Measurements from ENCODE around the gene RAPGEF6.

DNA sequence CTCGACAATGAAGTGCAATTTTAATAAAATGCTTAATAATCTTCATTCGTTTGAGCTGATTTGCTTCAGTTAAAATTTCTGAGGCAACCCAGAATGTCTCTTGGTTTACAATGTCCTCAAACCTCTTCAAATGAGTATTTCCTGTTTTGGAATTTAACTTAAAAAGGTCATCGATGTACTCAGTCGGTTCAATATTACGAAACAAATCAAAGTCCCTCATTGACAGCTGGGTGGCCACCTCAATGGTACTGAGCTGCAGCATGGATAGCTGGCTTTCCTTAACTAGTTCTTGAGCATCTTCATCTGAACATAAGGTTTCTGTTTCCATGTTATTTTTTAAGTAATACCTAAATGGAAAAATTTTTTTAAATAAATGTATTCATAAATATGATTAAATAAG is 173.3 kb downstream of the RAPGEF6 start:
- TF ChIP-seq, protein P1, sequence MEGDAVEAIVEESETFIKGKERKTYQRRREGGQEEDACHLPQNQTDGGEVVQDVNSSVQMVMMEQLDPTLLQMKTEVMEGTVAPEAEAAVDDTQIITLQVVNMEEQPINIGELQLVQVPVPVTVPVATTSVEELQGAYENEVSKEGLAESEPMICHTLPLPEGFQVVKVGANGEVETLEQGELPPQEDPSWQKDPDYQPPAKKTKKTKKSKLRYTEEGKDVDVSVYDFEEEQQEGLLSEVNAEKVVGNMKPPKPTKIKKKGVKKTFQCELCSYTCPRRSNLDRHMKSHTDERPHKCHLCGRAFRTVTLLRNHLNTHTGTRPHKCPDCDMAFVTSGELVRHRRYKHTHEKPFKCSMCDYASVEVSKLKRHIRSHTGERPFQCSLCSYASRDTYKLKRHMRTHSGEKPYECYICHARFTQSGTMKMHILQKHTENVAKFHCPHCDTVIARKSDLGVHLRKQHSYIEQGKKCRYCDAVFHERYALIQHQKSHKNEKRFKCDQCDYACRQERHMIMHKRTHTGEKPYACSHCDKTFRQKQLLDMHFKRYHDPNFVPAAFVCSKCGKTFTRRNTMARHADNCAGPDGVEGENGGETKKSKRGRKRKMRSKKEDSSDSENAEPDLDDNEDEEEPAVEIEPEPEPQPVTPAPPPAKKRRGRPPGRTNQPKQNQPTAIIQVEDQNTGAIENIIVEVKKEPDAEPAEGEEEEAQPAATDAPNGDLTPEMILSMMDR (conservative IDR thresholded peaks at IDR 0.05; ENCODE audit: low read depth, low read length): no peak
- TF ChIP-seq POLR2A (IDR thresholded peaks at IDR 0.05; ENCODE audit: low read depth, low read length) (no peak), MXI1 (IDR thresholded peaks at IDR 0.05; ENCODE audit: borderline replicate concordance, low read depth, low read length) (no peak), CEBPB (IDR thresholded peaks at IDR 0.05; ENCODE audit: low read depth, low read length) (peak; percentile 45; the same call in 1 of the 2 replicates), BHLHE40 (IDR thresholded peaks at IDR 0.05; ENCODE audit: low read depth, low read length) (no peak), RCOR1 (IDR thresholded peaks at IDR 0.05; ENCODE audit: insufficient replicate concordance, low read length) (no peak), RFX5 (IDR thresholded peaks at IDR 0.05; ENCODE audit: low read depth, low read length) (no peak), NFE2L2 (IDR thresholded peaks at IDR 0.05; ENCODE audit: low read depth, low read length) (no peak)
- TF ChIP-seq, protein P2, sequence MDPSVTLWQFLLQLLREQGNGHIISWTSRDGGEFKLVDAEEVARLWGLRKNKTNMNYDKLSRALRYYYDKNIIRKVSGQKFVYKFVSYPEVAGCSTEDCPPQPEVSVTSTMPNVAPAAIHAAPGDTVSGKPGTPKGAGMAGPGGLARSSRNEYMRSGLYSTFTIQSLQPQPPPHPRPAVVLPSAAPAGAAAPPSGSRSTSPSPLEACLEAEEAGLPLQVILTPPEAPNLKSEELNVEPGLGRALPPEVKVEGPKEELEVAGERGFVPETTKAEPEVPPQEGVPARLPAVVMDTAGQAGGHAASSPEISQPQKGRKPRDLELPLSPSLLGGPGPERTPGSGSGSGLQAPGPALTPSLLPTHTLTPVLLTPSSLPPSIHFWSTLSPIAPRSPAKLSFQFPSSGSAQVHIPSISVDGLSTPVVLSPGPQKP (IDR thresholded peaks at IDR 0.05; ENCODE audit: borderline replicate concordance, low read depth, low read length): no peak

All from IMR-90 (cell line).